GM23338 (cell line): ENCODE measurements around the gene TXNL1.

Source experiments
- CREB1 ChIP-seq: fragments of 250-450 bp; sonication (Bioruptor Pico); IDR thresholded peaks from 2 replicates; pipeline ENCODE4 v1.5.0; 2020; ENCODE audit warnings: low read depth, mild to moderate bottlenecking, moderate library complexity
- EZH2 ChIP-seq: fragments of 200-600 bp; sonication (generic); IDR thresholded peaks from one replicate; pipeline ENCODE4 v1.8.0; 2017; ENCODE audit warnings: antibody characterized with exemption, mild to moderate bottlenecking, low read depth; ENCODE audit not compliant: unreplicated experiment
- POLR2AphosphoS5 ChIP-seq: IDR thresholded peaks from 2 replicates; pipeline ENCODE4 v1.6.1; 2016; ENCODE audit warnings: antibody characterized with exemption, low read depth
- ZNF114 ChIP-seq: fragments of 250-450 bp; sonication (Bioruptor Pico); IDR thresholded peaks from 2 replicates; pipeline ENCODE4 v1.5.0; 2020; ENCODE audit warnings: mild to moderate bottlenecking, moderate library complexity
- TF ChIP-seq, protein P1 (sequence below), 2 experiments: fragments of 200-600 bp in 1 of 2; sonication (generic) in 1 of 2; conservative IDR thresholded peaks; 2 replicates each; pipeline versions ENCODE4 v1.5.1 to v1.6.1; 2016 to 2017; ENCODE audit warnings: antibody characterized with exemption in 2 of 2, low read depth in 2 of 2, mild to moderate bottlenecking in 2 of 2, moderate library complexity in 1 of 2
- TF ChIP-seq, protein P2 (sequence below): IDR thresholded peaks from one replicate; pipeline ENCODE4 v1.6.1; 2018; ENCODE audit warnings: antibody characterized with exemption; ENCODE audit not compliant: unreplicated experiment
- TF ChIP-seq, protein P3 (sequence below): fragments of 250-450 bp; sonication (Bioruptor Pico); IDR thresholded peaks from 2 replicates; pipeline ENCODE4 v1.5.0; 2020; ENCODE audit warnings: mild to moderate bottlenecking, moderate library complexity

DNA sequence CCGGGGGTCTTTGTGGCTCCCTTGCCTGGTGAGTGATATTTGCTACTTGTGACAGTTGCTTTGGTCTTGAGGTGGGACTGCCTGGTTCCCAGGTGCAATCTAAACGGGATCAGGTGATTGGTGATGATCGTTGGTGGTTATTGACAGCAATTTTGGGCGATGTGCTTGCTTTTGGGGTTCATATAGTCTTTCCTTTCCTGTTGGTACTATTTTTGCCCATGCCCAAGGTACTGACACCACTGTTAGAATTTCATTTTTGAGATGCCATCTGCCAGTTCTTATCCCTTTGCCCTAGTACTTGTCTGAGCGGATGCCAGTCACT lies 13.3 kb upstream of the TXNL1 start:
- TF ChIP-seq, protein P1, sequence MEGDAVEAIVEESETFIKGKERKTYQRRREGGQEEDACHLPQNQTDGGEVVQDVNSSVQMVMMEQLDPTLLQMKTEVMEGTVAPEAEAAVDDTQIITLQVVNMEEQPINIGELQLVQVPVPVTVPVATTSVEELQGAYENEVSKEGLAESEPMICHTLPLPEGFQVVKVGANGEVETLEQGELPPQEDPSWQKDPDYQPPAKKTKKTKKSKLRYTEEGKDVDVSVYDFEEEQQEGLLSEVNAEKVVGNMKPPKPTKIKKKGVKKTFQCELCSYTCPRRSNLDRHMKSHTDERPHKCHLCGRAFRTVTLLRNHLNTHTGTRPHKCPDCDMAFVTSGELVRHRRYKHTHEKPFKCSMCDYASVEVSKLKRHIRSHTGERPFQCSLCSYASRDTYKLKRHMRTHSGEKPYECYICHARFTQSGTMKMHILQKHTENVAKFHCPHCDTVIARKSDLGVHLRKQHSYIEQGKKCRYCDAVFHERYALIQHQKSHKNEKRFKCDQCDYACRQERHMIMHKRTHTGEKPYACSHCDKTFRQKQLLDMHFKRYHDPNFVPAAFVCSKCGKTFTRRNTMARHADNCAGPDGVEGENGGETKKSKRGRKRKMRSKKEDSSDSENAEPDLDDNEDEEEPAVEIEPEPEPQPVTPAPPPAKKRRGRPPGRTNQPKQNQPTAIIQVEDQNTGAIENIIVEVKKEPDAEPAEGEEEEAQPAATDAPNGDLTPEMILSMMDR (conservative IDR thresholded peaks at IDR 0.05; ENCODE audit: low read depth in 2 of 2): no peak
- TF ChIP-seq POLR2AphosphoS5 (no peak), EZH2 (no peak), CREB1 (CRISPR knock-in tag) (no peak), ZNF114 (CRISPR knock-in tag) (no peak)
- TF ChIP-seq, protein P2, sequence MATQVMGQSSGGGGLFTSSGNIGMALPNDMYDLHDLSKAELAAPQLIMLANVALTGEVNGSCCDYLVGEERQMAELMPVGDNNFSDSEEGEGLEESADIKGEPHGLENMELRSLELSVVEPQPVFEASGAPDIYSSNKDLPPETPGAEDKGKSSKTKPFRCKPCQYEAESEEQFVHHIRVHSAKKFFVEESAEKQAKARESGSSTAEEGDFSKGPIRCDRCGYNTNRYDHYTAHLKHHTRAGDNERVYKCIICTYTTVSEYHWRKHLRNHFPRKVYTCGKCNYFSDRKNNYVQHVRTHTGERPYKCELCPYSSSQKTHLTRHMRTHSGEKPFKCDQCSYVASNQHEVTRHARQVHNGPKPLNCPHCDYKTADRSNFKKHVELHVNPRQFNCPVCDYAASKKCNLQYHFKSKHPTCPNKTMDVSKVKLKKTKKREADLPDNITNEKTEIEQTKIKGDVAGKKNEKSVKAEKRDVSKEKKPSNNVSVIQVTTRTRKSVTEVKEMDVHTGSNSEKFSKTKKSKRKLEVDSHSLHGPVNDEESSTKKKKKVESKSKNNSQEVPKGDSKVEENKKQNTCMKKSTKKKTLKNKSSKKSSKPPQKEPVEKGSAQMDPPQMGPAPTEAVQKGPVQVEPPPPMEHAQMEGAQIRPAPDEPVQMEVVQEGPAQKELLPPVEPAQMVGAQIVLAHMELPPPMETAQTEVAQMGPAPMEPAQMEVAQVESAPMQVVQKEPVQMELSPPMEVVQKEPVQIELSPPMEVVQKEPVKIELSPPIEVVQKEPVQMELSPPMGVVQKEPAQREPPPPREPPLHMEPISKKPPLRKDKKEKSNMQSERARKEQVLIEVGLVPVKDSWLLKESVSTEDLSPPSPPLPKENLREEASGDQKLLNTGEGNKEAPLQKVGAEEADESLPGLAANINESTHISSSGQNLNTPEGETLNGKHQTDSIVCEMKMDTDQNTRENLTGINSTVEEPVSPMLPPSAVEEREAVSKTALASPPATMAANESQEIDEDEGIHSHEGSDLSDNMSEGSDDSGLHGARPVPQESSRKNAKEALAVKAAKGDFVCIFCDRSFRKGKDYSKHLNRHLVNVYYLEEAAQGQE: no peak
- TF ChIP-seq, protein P3, sequence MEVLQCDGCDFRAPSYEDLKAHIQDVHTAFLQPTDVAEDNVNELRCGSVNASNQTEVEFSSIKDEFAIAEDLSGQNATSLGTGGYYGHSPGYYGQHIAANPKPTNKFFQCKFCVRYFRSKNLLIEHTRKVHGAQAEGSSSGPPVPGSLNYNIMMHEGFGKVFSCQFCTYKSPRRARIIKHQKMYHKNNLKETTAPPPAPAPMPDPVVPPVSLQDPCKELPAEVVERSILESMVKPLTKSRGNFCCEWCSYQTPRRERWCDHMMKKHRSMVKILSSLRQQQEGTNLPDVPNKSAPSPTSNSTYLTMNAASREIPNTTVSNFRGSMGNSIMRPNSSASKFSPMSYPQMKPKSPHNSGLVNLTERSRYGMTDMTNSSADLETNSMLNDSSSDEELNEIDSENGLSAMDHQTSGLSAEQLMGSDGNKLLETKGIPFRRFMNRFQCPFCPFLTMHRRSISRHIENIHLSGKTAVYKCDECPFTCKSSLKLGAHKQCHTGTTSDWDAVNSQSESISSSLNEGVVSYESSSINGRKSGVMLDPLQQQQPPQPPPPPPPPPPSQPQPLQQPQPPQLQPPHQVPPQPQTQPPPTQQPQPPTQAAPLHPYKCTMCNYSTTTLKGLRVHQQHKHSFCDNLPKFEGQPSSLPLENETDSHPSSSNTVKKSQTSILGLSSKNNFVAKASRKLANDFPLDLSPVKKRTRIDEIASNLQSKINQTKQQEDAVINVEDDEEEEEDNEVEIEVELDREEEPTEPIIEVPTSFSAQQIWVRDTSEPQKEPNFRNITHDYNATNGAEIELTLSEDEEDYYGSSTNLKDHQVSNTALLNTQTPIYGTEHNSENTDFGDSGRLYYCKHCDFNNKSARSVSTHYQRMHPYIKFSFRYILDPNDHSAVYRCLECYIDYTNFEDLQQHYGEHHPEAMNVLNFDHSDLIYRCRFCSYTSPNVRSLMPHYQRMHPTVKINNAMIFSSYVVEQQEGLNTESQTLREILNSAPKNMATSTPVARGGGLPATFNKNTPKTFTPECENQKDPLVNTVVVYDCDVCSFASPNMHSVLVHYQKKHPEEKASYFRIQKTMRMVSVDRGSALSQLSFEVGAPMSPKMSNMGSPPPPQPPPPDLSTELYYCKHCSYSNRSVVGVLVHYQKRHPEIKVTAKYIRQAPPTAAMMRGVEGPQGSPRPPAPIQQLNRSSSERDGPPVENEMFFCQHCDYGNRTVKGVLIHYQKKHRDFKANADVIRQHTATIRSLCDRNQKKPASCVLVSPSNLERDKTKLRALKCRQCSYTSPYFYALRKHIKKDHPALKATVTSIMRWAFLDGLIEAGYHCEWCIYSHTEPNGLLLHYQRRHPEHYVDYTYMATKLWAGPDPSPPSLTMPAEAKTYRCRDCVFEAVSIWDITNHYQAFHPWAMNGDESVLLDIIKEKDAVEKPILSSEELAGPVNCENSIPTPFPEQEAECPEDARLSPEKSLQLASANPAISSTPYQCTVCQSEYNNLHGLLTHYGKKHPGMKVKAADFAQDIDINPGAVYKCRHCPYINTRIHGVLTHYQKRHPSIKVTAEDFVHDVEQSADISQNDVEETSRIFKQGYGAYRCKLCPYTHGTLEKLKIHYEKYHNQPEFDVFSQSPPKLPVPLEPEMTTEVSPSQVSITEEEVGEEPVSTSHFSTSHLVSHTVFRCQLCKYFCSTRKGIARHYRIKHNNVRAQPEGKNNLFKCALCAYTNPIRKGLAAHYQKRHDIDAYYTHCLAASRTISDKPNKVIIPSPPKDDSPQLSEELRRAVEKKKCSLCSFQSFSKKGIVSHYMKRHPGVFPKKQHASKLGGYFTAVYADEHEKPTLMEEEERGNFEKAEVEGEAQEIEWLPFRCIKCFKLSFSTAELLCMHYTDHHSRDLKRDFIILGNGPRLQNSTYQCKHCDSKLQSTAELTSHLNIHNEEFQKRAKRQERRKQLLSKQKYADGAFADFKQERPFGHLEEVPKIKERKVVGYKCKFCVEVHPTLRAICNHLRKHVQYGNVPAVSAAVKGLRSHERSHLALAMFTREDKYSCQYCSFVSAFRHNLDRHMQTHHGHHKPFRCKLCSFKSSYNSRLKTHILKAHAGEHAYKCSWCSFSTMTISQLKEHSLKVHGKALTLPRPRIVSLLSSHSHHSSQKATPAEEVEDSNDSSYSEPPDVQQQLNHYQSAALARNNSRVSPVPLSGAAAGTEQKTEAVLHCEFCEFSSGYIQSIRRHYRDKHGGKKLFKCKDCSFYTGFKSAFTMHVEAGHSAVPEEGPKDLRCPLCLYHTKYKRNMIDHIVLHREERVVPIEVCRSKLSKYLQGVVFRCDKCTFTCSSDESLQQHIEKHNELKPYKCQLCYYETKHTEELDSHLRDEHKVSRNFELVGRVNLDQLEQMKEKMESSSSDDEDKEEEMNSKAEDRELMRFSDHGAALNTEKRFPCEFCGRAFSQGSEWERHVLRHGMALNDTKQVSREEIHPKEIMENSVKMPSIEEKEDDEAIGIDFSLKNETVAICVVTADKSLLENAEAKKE (CRISPR knock-in tag): no peak
